Left lung (tissue), 10 donors: ENCODE data around the gene PRDM12. TPM values are rescaled to one million over a fixed set of nuclear protein-coding genes. Genes with fewer than 3 reads are reported as not detected.

Source experiments
- ATAC-seq: fragments of 200-7000 bp; cut with Tn5 transposase; one replicate; pipeline ENCODE4 v1.9.1; 2020; ENCODE audit warnings: moderate library complexity
- DNase-seq, 4 donors: peaks; one replicate each; pipeline ENCODE4 v3.0.0-alpha.2; 2013 to 2020
- H3K27ac ChIP-seq, 2 donors: fragments of 200-600 bp; sonication (generic) in 1 of 2; one replicate each; pipeline versions ENCODE4 v1.5.0 to v1.8.0; 2020 to 2021
- H3K27me3 ChIP-seq, 2 donors: fragments of 200-600 bp; sonication (generic) in 1 of 2; one replicate each; pipeline versions ENCODE4 v1.5.0 to v1.8.0; 2020 to 2021
- H3K36me3 ChIP-seq, 2 donors: fragments of 200-600 bp; sonication (generic) in 1 of 2; one replicate each; pipeline versions ENCODE4 v1.5.0 to v1.8.0; 2020 to 2021
- H3K4me1 ChIP-seq, 2 donors: fragments of 200-600 bp; one replicate each; pipeline ENCODE4 v1.8.0; 2021
- H3K4me3 ChIP-seq, 2 donors: fragments of 200-600 bp; sonication (generic) in 1 of 2; one replicate each; pipeline versions ENCODE4 v1.5.0 to v1.8.0; 2020 to 2021; ENCODE audit warnings: mild to moderate bottlenecking in 1 of 2
- H3K9me3 ChIP-seq, 2 donors: fragments of 200-600 bp; sonication (generic) in 1 of 2; one replicate each; pipeline versions ENCODE4 v1.5.0 to v1.8.0; 2020 to 2021
- intact Hi-C, 2 donors: fragments of 100-400 bp; cut with DNase I; formaldehyde crosslinking; loops; one replicate each; pipeline versions ENCODE4 v1.11.2 to v1.14.2; 2022
- polyA plus RNA-seq, 6 donors: library from polyadenylated mRNA; unstranded; fragments of 120-200 nt; gene quantifications; one replicate each; pipeline ENCODE4 v1.2.1, GENCODE V29; 2013; ENCODE audit not compliant: insufficient read length in 6 of 6
- total RNA-seq, 2 donors: library from RNA; stranded (reverse); fragmentation: NEBNext Ultra II Directional; extraction: Animal tissue kit (Norgen Biotek cat#: 25700); gene quantifications; one replicate each; pipeline ENCODE4 v1.2.1, GENCODE V29; 2021
- TF ChIP-seq, protein P1 (sequence below), 2 donors: fragments of 200-600 bp; sonication (generic) in 1 of 2; IDR thresholded peaks; one replicate each; pipeline versions ENCODE4 v1.5.0 to v1.8.0; 2021; ENCODE audit warnings: antibody characterized with exemption in 2 of 2
- donor health status: DM: no; HTN: yes; CAD: no.
- donor health status: DM: no; HTN: no; CAD: no.

The PRDM12 gene
- total and polyA plus RNA-seq, 8 donors: not detected

- Histone ChIP-seq H3K36me3 (peaks cover 0 to 100% of the 10 kb centered on the region in 2 donors), H3K27me3 (no peaks in the 10 kb centered on the region), H3K9me3 (no peaks in the 10 kb centered on the region), H3K27ac (no peak overlapping the region), H3K4me1 (no peaks in the 10 kb centered on the region), H3K4me3 (no peak overlapping the region)
- DNase-seq (peak in 1 of 4 donors; percentile 24), ATAC-seq (no peak)
- TF ChIP-seq, protein P1, sequence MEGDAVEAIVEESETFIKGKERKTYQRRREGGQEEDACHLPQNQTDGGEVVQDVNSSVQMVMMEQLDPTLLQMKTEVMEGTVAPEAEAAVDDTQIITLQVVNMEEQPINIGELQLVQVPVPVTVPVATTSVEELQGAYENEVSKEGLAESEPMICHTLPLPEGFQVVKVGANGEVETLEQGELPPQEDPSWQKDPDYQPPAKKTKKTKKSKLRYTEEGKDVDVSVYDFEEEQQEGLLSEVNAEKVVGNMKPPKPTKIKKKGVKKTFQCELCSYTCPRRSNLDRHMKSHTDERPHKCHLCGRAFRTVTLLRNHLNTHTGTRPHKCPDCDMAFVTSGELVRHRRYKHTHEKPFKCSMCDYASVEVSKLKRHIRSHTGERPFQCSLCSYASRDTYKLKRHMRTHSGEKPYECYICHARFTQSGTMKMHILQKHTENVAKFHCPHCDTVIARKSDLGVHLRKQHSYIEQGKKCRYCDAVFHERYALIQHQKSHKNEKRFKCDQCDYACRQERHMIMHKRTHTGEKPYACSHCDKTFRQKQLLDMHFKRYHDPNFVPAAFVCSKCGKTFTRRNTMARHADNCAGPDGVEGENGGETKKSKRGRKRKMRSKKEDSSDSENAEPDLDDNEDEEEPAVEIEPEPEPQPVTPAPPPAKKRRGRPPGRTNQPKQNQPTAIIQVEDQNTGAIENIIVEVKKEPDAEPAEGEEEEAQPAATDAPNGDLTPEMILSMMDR (IDR thresholded peaks at IDR 0.05): no peak
- intact Hi-C loops: no loop called here
Measured at GRCh38 chr9:130630506-130631330, 33.7 kb upstream of the PRDM12 start.

- TF ChIP-seq, protein P1 (IDR thresholded peaks at IDR 0.05): no peak
- intact Hi-C loops: no loop called here
- H3K36me3 ChIP-seq: peaks cover 0 to 100% of the 10 kb centered on the region in 2 donors
Measured at GRCh38 chr9:130631331-130632080, 32.9 kb upstream of the PRDM12 start.

DNA sequence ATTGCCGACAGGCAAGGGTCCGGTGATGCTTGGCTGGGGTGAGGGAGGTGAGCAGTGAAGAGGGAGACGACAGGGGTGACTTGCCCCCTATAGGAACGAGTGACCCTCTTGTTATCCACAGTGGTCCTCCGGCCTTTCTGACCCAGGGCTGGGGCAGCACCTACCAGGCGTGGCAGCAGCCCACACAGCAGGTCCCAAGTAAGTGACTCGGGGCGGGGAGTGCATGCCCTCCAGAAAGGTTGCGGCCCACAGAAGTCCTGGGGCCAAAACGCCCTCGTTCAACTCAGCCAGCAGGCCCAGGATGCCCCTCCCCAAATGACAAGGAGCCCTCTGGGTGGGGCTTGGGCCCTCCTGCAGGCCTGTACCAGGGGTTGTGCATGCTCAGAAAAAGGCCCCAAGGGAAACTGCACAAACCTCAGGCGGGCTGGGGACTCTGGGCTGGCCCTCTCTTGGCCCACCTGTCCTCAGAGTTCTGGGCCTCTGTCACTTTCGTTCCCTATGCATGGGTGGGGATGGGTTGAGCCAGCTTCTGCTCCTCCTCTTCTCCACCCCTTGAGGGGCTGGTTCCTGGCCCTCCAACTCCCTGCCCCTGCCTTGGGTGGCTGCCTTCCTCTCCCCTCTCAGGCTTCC, 32.2 kb upstream of the PRDM12 start:
- TF ChIP-seq, protein P1 (IDR thresholded peaks at IDR 0.05): no peak
- H3K36me3 ChIP-seq: peaks cover 0 to 100% of the 10 kb centered on the region in 2 donors
- ATAC-seq: no peak
- DNase-seq: peak in 1 of 4 donors; percentile 13
- H3K27ac ChIP-seq: no peak overlapping the region
- H3K4me3 ChIP-seq: no peak overlapping the region
- intact Hi-C loops: no loop called here
- no peaks in the 10 kb centered on the region for H3K27me3 ChIP-seq
- no peaks in the 10 kb centered on the region for H3K9me3 ChIP-seq
- no peaks in the 10 kb centered on the region for H3K4me1 ChIP-seq

More at GRCh38 chr9:130631331-130632080, 32.9 kb upstream of the PRDM12 start:
- H3K9me3 ChIP-seq: no peaks in the 10 kb centered on the region
- DNase-seq: no peak
- no peaks in the 10 kb centered on the region for H3K27me3 ChIP-seq
- H3K4me1 ChIP-seq: no peaks in the 10 kb centered on the region
- H3K4me3 ChIP-seq: no peak overlapping the region
- no peak for ATAC-seq
- no peak overlapping the region for H3K27ac ChIP-seq

- no peak for ATAC-seq
- H3K4me3 ChIP-seq: no peak overlapping the region
- H3K27me3 ChIP-seq: no peaks in the 10 kb centered on the region
- peaks cover 0 to 95% of the 10 kb centered on the region in 2 donors for H3K36me3 ChIP-seq
- TF ChIP-seq, protein P1 (IDR thresholded peaks at IDR 0.05): no peak
- intact Hi-C loops: no loop called here
- no peaks in the 10 kb centered on the region for H3K4me1 ChIP-seq
- no peak for DNase-seq
- H3K27ac ChIP-seq: no peak overlapping the region
- H3K9me3 ChIP-seq: no peaks in the 10 kb centered on the region
Measured at GRCh38 chr9:130632841-130633240, 31.6 kb upstream of the PRDM12 start.
